ENCODE data around the gene HOXD3.

HOXD3 gene

DNA sequence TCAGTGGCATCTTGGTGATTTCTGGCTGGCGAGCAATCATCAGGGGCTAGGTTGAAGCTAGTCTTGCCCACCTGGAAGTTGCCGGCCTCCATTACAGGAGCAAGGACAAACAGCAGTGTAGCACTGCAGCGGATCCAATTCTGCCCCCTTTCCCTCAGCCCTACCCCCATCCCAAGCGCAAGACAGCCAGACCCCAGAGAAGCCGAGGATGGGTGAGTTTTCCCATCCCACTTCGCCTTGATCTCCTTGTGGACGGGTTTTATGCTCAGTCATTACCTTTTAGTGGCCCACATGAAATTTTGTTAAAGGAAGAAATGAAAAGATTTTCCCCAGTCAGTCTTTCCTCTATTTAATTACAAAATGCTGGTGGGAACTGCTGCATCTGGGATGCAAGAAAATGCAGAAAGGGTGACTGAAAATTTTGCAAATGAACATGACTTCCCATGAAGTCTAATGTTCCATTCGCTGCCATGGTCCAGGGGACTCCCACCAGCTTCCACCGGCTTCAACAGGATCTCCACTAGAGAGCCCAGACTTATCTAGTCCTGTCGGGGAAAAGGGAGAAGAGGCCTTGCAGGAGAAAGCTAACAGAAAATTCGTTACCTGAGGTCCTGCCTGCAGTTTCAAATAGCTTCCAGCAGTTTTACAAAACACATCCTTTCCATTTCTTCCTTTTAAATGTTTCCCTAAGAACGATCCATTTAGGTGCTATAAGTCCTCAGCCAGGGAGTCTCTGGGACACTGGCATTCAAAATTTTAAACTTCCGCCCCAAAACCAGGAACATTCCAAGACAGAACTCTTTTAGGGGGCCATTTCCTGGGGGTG is 36.5 kb upstream of the HOXD3 start:
- Histone ChIP-seq H3K27me3 (peaks cover 14 to 99% of the 10 kb centered on the region in 2 donors), H3K4me3 (no peak overlapping the region), H3K27ac (no peak overlapping the region), H3K36me3 (no peaks in the 10 kb centered on the region), H3K4me1 (peaks cover 0 to 31% (median 26%) of the 10 kb centered on the region in 4 donors), H3K9me3 (no peaks in the 10 kb centered on the region)
- intact Hi-C loops (cut with DNase I; ENCODE audit: low total_unique reads), result no loop called here
- DNase-seq, result no peak
- TF ChIP-seq, protein P1, sequence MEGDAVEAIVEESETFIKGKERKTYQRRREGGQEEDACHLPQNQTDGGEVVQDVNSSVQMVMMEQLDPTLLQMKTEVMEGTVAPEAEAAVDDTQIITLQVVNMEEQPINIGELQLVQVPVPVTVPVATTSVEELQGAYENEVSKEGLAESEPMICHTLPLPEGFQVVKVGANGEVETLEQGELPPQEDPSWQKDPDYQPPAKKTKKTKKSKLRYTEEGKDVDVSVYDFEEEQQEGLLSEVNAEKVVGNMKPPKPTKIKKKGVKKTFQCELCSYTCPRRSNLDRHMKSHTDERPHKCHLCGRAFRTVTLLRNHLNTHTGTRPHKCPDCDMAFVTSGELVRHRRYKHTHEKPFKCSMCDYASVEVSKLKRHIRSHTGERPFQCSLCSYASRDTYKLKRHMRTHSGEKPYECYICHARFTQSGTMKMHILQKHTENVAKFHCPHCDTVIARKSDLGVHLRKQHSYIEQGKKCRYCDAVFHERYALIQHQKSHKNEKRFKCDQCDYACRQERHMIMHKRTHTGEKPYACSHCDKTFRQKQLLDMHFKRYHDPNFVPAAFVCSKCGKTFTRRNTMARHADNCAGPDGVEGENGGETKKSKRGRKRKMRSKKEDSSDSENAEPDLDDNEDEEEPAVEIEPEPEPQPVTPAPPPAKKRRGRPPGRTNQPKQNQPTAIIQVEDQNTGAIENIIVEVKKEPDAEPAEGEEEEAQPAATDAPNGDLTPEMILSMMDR (IDR thresholded peaks at IDR 0.05), result no peak

DNA sequence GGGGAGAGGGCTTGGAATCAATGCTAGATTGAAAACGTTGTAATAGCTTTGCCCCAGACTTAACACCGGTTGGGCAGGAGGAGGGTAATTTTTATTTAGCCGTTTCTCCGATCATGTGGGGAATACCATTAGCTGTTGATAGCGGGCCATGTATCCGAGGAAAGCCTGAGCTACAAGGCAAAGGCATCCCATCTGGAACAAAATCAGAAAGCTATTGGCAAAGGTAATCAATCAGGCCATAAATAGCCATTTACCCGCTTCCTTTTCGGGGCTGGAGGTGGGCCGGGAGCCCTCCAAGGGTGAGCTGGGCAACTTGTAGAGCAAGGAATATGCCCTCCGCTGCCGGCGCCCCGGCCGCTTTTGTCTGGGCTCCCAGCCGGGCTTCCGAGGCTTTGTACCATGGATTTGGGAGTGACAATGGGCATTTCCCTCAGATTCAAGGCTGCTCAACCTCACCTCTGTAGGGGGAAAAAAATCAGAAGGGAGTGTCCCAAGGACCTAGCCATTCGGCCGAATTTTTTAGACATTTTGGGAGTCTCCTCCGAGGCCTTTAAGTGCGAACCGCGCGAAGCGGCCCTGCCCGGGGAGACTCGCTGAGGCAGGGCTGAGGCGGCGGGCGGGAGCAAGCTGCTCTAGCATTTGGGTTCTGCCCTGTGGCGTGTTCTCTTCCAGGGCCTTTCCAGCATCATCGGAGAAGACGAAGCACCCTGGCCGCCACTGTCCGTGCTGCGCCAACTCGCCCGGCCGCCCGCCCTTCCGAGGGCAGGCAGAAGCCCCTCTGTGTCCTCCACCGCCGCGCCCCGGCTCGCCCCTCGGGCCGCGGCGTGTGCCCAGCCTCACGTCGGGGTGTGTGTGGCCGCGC is 35.7 kb upstream of the HOXD3 start:
- DNase-seq, result no peak
- H3K27ac ChIP-seq, result no peak overlapping the region
- H3K27me3 ChIP-seq, result peaks cover 14 to 97% of the 10 kb centered on the region in 2 donors
- intact Hi-C loops (cut with DNase I; ENCODE audit: low total_unique reads), result no loop called here
- H3K4me3 ChIP-seq, result peak overlapping the region; percentile 51 to 57
- peaks cover 0 to 26% (median 19%) of the 10 kb centered on the region in 4 donors for H3K4me1 ChIP-seq
- no peaks in the 10 kb centered on the region for H3K36me3 ChIP-seq
- H3K9me3 ChIP-seq, result no peaks in the 10 kb centered on the region
- TF ChIP-seq, protein P1 (IDR thresholded peaks at IDR 0.05), result no peak

DNA sequence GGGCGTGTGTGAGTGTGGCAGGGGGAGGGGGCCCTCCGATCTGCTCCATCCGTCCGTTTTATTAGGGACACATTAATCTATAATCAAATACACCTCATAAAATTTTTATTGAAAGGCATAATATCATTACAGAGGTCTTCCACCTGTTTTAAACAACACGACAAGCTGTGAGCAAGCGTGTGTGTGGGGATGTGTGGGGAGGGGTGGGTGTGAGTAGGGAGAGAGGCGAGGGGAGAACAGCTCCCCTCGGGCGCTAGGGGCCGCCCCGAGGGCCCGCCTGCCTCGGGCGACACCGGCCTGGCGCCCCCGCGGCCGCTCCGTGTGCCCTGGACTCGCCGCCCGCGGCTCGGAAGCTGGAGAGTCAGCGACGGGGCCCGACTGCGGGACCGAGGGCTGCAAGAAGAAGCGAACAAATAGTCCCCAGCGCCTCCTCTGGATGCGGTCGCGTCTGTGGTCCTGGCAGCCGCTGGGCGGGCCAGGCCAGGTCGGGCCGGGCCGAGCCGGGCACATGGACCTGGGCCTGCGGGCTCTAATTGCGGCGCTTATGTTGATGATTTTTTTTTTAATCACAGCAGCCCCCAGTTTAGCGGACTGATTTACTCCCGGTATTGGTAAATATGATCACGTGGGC is 34.9 kb upstream of the HOXD3 start:
- Histone ChIP-seq H3K4me1 (peaks cover 0 to 22% (median 18%) of the 10 kb centered on the region in 4 donors), H3K27ac (peak overlapping the region; percentile 14 to 54), H3K4me3 (peak overlapping the region; percentile 51 to 57), H3K36me3 (no peaks in the 10 kb centered on the region), H3K27me3 (peaks cover 12 to 89% of the 10 kb centered on the region in 2 donors), H3K9me3 (no peaks in the 10 kb centered on the region)
- DNase-seq, result no peak
- TF ChIP-seq, protein P1 (IDR thresholded peaks at IDR 0.05), result no peak
- intact Hi-C loops (cut with DNase I; ENCODE audit: low total_unique reads), result no loop called here

DNA sequence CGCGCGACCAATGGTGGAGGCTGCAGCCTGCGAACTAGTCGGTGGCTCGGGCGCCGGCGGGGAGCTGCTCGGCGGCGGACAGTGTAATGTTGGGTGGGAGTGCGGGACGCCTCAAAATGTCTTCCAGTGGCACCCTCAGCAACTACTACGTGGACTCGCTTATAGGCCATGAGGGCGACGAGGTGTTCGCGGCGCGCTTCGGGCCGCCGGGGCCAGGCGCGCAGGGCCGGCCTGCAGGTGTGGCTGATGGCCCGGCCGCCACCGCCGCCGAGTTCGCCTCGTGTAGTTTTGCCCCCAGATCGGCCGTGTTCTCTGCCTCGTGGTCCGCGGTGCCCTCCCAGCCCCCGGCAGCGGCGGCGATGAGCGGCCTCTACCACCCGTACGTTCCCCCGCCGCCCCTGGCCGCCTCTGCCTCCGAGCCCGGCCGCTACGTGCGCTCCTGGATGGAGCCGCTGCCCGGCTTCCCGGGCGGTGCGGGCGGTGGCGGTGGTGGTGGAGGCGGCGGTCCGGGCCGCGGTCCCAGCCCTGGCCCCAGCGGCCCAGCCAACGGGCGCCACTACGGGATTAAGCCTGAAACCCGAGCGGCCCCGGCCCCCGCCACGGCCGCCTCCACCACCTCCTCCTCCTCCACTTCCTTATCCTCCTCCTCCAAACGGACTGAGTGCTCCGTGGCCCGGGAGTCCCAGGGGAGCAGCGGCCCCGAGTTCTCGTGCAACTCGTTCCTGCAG is 34.3 kb upstream of the HOXD3 start, which contains the start of gene HOXD9:
TSS of gene HOXD9 (plus strand) at position 37 of the 728 bp plus-strand sequence. CDS start at position 87, 50 bp downstream.
- intact Hi-C loops (cut with DNase I; ENCODE audit: low total_unique reads), result no loop called here
- Histone ChIP-seq H3K27ac (peak within 1 kb of the TSS; percentile 41 to 54), H3K4me3 (peak within 1 kb of the TSS; percentile 51 to 57), H3K36me3 (no peaks in the 10 kb centered on the region), H3K4me1 (peaks cover 0 to 24% (median 19%) of the 10 kb centered on the region in 4 donors), H3K9me3 (no peaks in the 10 kb centered on the region), H3K27me3 (peaks cover 8 to 85% of the 10 kb centered on the region in 2 donors)
- DNase-seq, result peak in 1 of 2 donors; percentile 76
- TF ChIP-seq, protein P1 (IDR thresholded peaks at IDR 0.05), result no peak
